ENCODE results near the gene PPDPF.

- TF ChIP-seq CTCF (IDR thresholded peaks at IDR 0.05; ENCODE audit: insufficient read depth, low read depth, low read length) (no peak), EZH2 (IDR thresholded peaks at IDR 0.05; ENCODE audit: insufficient read depth, low read length) (no peak)
Measured at GRCh38 chr20:63529861-63530787, 9.6 kb downstream of the PPDPF start.

Measured in astrocyte (in vitro differentiated cells and primary cell).